HEK293 (cell line): Measurements from ENCODE around the gene SPACA9.

ENCODE experiments used
- CTCF ChIA-PET: fragments of 350-600 bp; formaldehyde crosslinking; extraction: SDS; loops from one replicate; lab custom pipeline; 2021; ENCODE audit warnings: antibody characterized with exemption; lab: Yijun Ruan, JAX
- POLR2A ChIA-PET: fragments of 300-600 bp; formaldehyde crosslinking; extraction: SDS; loops from one replicate; lab custom pipeline; 2020; ENCODE audit warnings: antibody characterized with exemption, inconsistent platforms; lab: Yijun Ruan, JAX
- H3K27ac ChIP-seq: fragments of 200-500 bp; sonication (Bioruptor generic); 2 replicates; pipeline ENCODE4 v1.5.1; 2014; ENCODE audit warnings: low read depth, low read length, control low read depth, inconsistent platforms; ENCODE audit errors: extremely low read depth
- H3K36me3 ChIP-seq, 2 experiments: fragments of 200-500 bp in 1 of 2; sonication (Bioruptor generic) in 1 of 2; 1 replicate in 1 of 2; 2 replicates in 1 of 2; pipeline ENCODE4 v1.5.1; 2014 to 2017; ENCODE audit warnings: inconsistent platforms in 2 of 2, low read length in 2 of 2; ENCODE audit not compliant: control insufficient read depth in 2 of 2, insufficient read depth in 1 of 2
- H3K4me1 ChIP-seq: fragments of 200-500 bp; sonication (Bioruptor generic); 2 replicates; pipeline ENCODE4 v1.5.1; 2014; ENCODE audit warnings: mild to moderate bottlenecking, low read length, inconsistent platforms; ENCODE audit not compliant: control insufficient read depth, insufficient read depth
- H3K4me3 ChIP-seq: 2 replicates; pipeline ENCODE4 v1.5.1; 2011; ENCODE audit warnings: low read depth, mild to moderate bottlenecking, control low read depth, low read length, moderate library complexity
- H3K9me3 ChIP-seq: fragments of 200-500 bp; sonication (Bioruptor generic); 2 replicates; pipeline ENCODE4 v1.5.1; 2014; ENCODE audit warnings: low read depth, low read length, inconsistent platforms; ENCODE audit not compliant: control insufficient read depth, insufficient read depth
- GFI1B ChIP-seq: fragments of 450-650 bp; formaldehyde crosslinking; IDR thresholded peaks from 2 replicates; pipeline ENCODE4 v1.5.1; 2016; ENCODE audit warnings: missing biosample characterization, missing genetic modification characterization
- HOXA7 ChIP-seq: sonication (generic); formaldehyde crosslinking; IDR thresholded peaks from 2 replicates; pipeline ENCODE4 v1.8.1; 2022; ENCODE audit warnings: missing genetic modification reagents, borderline replicate concordance
- MZF1 ChIP-seq: fragments of 450-650 bp; formaldehyde crosslinking; IDR thresholded peaks from 2 replicates; pipeline ENCODE4 v1.5.1; 2017; ENCODE audit warnings: missing biosample characterization, missing genetic modification characterization, borderline replicate concordance
- YY2 ChIP-seq: fragments of 450-650 bp; formaldehyde crosslinking; IDR thresholded peaks from 2 replicates; pipeline ENCODE4 v1.5.1; 2016; ENCODE audit warnings: missing biosample characterization, missing genetic modification characterization
- ZFP41 ChIP-seq: fragments of 450-650 bp; formaldehyde crosslinking; IDR thresholded peaks from 2 replicates; pipeline ENCODE4 v1.5.1; 2016; ENCODE audit warnings: missing biosample characterization, missing genetic modification characterization, borderline replicate concordance
- ZFP69B ChIP-seq: fragments of 450-650 bp; formaldehyde crosslinking; IDR thresholded peaks from 2 replicates; pipeline ENCODE4 v1.5.1; 2016; ENCODE audit warnings: missing biosample characterization, missing genetic modification characterization
- ZNF132 ChIP-seq: fragments of 450-650 bp; formaldehyde crosslinking; IDR thresholded peaks from 2 replicates; pipeline ENCODE4 v1.5.1; 2017; ENCODE audit warnings: missing biosample characterization, missing genetic modification characterization, borderline replicate concordance
- ZNF146 ChIP-seq: fragments of 450-650 bp; formaldehyde crosslinking; IDR thresholded peaks from 2 replicates; pipeline ENCODE4 v1.5.1; 2016; ENCODE audit warnings: missing biosample characterization, missing genetic modification characterization
- ZNF404 ChIP-seq: fragments of 450-650 bp; formaldehyde crosslinking; IDR thresholded peaks from 2 replicates; pipeline ENCODE4 v1.5.1; 2017; ENCODE audit warnings: missing biosample characterization, missing genetic modification characterization
- ZNF433 ChIP-seq: fragments of 450-650 bp; formaldehyde crosslinking; IDR thresholded peaks from 2 replicates; pipeline ENCODE4 v1.5.1; 2016; ENCODE audit warnings: missing biosample characterization, missing genetic modification characterization, low read depth
- ZNF521 ChIP-seq: fragments of 450-650 bp; formaldehyde crosslinking; IDR thresholded peaks from 2 replicates; pipeline ENCODE4 v1.5.1; 2017; ENCODE audit warnings: missing biosample characterization, mild to moderate bottlenecking, missing genetic modification characterization
- ZNF585B ChIP-seq: fragments of 450-650 bp; formaldehyde crosslinking; IDR thresholded peaks from 2 replicates; pipeline ENCODE4 v1.5.1; 2016; ENCODE audit warnings: missing biosample characterization, missing genetic modification characterization
- ZNF600 ChIP-seq: fragments of 450-650 bp; formaldehyde crosslinking; IDR thresholded peaks from 2 replicates; pipeline ENCODE4 v1.5.1; 2016; ENCODE audit warnings: missing biosample characterization, missing genetic modification characterization
- ZNF791 ChIP-seq: fragments of 450-650 bp; formaldehyde crosslinking; IDR thresholded peaks from 2 replicates; pipeline ENCODE4 v1.5.1; 2016; ENCODE audit warnings: missing biosample characterization, missing genetic modification characterization
- ZSCAN23 ChIP-seq: fragments of 450-650 bp; formaldehyde crosslinking; IDR thresholded peaks from 2 replicates; pipeline ENCODE4 v1.5.1; 2016; ENCODE audit warnings: missing biosample characterization, missing genetic modification characterization
- TF ChIP-seq, protein P1 (sequence below): fragments of 450-650 bp; formaldehyde crosslinking; optimal IDR thresholded peaks from 2 replicates; pipeline ENCODE3; 2016; ENCODE audit warnings: missing biosample characterization, mild to moderate bottlenecking, missing genetic modification characterization
- TF ChIP-seq, protein P2 (sequence below): fragments of 450-650 bp; formaldehyde crosslinking; IDR thresholded peaks from 2 replicates; pipeline ENCODE4 v1.5.1; 2016; ENCODE audit warnings: missing biosample characterization, missing genetic modification characterization
- TF ChIP-seq, protein P3 (sequence below): fragments of 450-650 bp; IDR thresholded peaks from 2 replicates; pipeline ENCODE4 v1.5.1; 2018; ENCODE audit warnings: missing biosample characterization, missing genetic modification characterization

SPACA9 gene

DNA sequence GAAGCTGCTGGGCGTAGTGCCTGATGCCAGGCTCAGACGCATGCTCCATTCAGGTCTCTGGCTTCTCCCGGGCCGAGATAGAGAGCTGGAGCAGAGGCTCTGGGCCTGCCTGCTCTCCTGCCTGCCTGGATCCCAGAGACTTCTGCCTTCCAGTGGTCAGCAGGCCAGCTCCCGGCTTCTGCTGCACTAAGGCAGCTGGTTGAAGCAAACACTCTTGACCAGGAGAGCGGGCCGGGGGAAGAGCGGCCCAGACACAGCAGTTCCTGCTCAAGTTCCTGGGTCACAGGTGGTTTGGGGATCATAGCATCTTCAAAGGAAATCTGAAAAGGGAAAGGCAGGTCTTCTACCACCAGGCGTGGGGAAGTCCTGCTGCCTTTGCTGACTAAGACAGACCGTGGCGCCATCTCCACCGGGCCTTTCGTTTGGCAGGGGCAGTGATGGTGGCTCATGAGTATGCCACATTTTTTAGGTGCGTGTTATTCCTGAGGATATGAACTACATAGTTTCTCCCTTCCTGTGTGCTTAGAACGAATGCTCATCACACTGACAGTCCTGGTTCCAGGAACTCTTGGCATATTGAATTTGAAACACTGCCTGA is 31.7 kb upstream of the SPACA9 start:
- ChIA-PET POLR2A (no interaction called here), CTCF (interaction anchor here (0.6 kb wide), 1 partner anchor 68 kb away, joined by 3 read pairs; no protein-coding TSS in a partner anchor)

DNA sequence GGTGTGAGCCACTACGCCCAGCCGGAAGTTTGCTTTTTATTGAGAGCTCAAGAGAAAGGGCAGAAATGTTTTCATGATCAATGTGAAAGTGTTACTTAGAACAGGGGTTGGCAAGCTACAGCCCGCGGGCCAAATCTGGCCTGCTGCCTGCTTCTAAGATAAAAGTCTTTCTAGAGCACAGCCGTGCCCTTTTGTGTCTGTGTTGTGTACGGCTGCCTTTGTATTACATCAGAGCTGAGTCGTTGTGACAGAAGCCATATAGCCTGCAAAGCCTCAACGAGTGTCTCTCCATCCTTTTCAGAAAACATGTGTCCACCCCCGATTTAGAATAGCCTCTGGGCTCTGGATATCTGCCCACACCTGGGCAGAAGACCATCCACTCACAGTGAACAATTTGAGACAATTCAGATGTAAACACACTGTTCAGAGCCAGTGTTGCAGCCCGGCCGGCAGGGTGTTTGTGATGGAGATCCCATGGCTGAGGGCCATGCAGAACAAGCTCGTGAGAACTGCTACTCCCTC is 29.5 kb upstream of the SPACA9 start:
- TF ChIP-seq ZNF132 (tag by site-specific recombination) (no peak), ZNF146 (tag by site-specific recombination) (no peak)
- TF ChIP-seq, protein P1, sequence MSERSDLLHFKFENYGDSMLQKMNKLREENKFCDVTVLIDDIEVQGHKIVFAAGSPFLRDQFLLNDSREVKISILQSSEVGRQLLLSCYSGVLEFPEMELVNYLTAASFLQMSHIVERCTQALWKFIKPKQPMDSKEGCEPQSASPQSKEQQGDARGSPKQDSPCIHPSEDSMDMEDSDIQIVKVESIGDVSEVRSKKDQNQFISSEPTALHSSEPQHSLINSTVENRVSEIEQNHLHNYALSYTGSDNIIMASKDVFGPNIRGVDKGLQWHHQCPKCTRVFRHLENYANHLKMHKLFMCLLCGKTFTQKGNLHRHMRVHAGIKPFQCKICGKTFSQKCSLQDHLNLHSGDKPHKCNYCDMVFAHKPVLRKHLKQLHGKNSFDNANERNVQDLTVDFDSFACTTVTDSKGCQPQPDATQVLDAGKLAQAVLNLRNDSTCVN (tag by site-specific recombination): no peak
- TF ChIP-seq, protein P2, sequence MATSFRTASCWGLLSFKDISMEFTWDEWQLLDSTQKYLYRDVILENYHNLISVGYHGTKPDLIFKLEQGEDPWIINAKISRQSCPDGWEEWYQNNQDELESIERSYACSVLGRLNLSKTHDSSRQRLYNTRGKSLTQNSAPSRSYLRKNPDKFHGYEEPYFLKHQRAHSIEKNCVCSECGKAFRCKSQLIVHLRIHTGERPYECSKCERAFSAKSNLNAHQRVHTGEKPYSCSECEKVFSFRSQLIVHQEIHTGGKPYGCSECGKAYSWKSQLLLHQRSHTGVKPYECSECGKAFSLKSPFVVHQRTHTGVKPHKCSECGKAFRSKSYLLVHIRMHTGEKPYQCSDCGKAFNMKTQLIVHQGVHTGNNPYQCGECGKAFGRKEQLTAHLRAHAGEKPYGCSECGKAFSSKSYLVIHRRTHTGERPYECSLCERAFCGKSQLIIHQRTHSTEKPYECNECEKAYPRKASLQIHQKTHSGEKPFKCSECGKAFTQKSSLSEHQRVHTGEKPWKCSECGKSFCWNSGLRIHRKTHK: no peak
- POLR2A ChIA-PET: no interaction called here
- Histone ChIP-seq H3K27ac (no peak overlapping the region), H3K4me3 (no peak overlapping the region), H3K36me3 (no peaks in the 10 kb centered on the region), H3K9me3 (no peaks in the 10 kb centered on the region), H3K4me1 (no peaks in the 10 kb centered on the region)
- CTCF ChIA-PET: interaction anchor here (1.0 to 1.1 kb wide), 2 partner anchors 10 to 51 kb away, joined by 3 read pairs; no protein-coding TSS in a partner anchor

More for the DNA sequence above, 31.7 kb upstream of the SPACA9 start:
- H3K4me3 ChIP-seq: no peak overlapping the region
- H3K9me3 ChIP-seq: no peaks in the 10 kb centered on the region
- no peak overlapping the region for H3K27ac ChIP-seq
- TF ChIP-seq, protein P1 (tag by site-specific recombination): no peak
- no peak for TF ChIP-seq ZSCAN23 (tag by site-specific recombination)
- no peak for TF ChIP-seq ZNF791
- no peak for TF ChIP-seq ZNF404 (tag by site-specific recombination)
- TF ChIP-seq ZNF585B (tag by site-specific recombination): no peak
- no peak for TF ChIP-seq YY2 (tag by site-specific recombination)
- no peak for TF ChIP-seq MZF1 (tag by site-specific recombination)
- TF ChIP-seq, protein P3, sequence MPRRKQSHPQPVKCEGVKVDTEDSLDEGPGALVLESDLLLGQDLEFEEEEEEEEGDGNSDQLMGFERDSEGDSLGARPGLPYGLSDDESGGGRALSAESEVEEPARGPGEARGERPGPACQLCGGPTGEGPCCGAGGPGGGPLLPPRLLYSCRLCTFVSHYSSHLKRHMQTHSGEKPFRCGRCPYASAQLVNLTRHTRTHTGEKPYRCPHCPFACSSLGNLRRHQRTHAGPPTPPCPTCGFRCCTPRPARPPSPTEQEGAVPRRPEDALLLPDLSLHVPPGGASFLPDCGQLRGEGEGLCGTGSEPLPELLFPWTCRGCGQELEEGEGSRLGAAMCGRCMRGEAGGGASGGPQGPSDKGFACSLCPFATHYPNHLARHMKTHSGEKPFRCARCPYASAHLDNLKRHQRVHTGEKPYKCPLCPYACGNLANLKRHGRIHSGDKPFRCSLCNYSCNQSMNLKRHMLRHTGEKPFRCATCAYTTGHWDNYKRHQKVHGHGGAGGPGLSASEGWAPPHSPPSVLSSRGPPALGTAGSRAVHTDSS (tag by site-specific recombination): no peak
- no peak for TF ChIP-seq ZNF433
- TF ChIP-seq ZNF521 (tag by site-specific recombination): no peak
- TF ChIP-seq ZFP69B (tag by site-specific recombination): no peak
- no peak for TF ChIP-seq ZNF600 (tag by site-specific recombination)
- TF ChIP-seq HOXA7 (CRISPR knock-in tag): no peak
- TF ChIP-seq ZFP41 (tag by site-specific recombination): no peak
- TF ChIP-seq GFI1B (tag by site-specific recombination): no peak
- H3K4me1 ChIP-seq: no peaks in the 10 kb centered on the region
- H3K36me3 ChIP-seq: no peaks in the 10 kb centered on the region
